Endothelial cell (in vitro differentiated cells): ENCODE results near the gene HIGD2A. TPM values are rescaled to one million over a fixed set of nuclear protein-coding genes. Genes with fewer than 3 reads are reported as not detected.
A peak's percentile ranks its signal among the peaks of the same experiment; 100 is the strongest.

Experiments used
- DNase-seq: peaks from one replicate; pipeline ENCODE4 v3.0.0; 2021; ENCODE audit warnings: low spot score
- H3K27ac Mint-ChIP-seq: one replicate; pipeline ENCODE4 v1.8.0; 2021; ENCODE audit warnings: mixed read lengths, inconsistent platforms; ENCODE audit not compliant: unreplicated experiment
- H3K27me3 Mint-ChIP-seq: one replicate; pipeline ENCODE4 v1.8.0; 2021; ENCODE audit warnings: mild to moderate bottlenecking, moderate library complexity, mixed read lengths, inconsistent platforms; ENCODE audit not compliant: unreplicated experiment
- H3K36me3 Mint-ChIP-seq: one replicate; pipeline ENCODE4 v1.8.0; 2021; ENCODE audit warnings: mild to moderate bottlenecking, low read depth, mixed read lengths, inconsistent platforms; ENCODE audit not compliant: unreplicated experiment
- H3K4me1 Mint-ChIP-seq: one replicate; pipeline ENCODE4 v1.8.0; 2021; ENCODE audit warnings: mild to moderate bottlenecking, mixed read lengths, inconsistent platforms; ENCODE audit not compliant: unreplicated experiment
- H3K4me3 Mint-ChIP-seq: one replicate; pipeline ENCODE4 v1.8.0; 2021; ENCODE audit warnings: mild to moderate bottlenecking, mixed read lengths, inconsistent platforms; ENCODE audit not compliant: unreplicated experiment
- H3K9me3 Mint-ChIP-seq: one replicate; pipeline ENCODE4 v1.8.0; 2021; ENCODE audit warnings: mixed read lengths, inconsistent platforms; ENCODE audit not compliant: unreplicated experiment
- total RNA-seq: library from RNA; stranded (reverse); fragmentation: NEBNext Ultra II Directional; extraction: Animal tissue kit (Norgen Biotek cat#: 25700); gene quantifications from one replicate; pipeline ENCODE4 v1.2.1, GENCODE V29; 2021; ENCODE audit not compliant: unreplicated experiment
- TF ChIP-seq, protein P1 (sequence below): fragments of 200-600 bp; sonication (generic); IDR thresholded peaks from one replicate; pipeline ENCODE4 v1.5.0; 2021; ENCODE audit warnings: antibody characterized with exemption; ENCODE audit not compliant: unreplicated experiment

HIGD2A gene
- total RNA-seq, 1 donor from 2014 or later, result 88.3 TPM

DNA sequence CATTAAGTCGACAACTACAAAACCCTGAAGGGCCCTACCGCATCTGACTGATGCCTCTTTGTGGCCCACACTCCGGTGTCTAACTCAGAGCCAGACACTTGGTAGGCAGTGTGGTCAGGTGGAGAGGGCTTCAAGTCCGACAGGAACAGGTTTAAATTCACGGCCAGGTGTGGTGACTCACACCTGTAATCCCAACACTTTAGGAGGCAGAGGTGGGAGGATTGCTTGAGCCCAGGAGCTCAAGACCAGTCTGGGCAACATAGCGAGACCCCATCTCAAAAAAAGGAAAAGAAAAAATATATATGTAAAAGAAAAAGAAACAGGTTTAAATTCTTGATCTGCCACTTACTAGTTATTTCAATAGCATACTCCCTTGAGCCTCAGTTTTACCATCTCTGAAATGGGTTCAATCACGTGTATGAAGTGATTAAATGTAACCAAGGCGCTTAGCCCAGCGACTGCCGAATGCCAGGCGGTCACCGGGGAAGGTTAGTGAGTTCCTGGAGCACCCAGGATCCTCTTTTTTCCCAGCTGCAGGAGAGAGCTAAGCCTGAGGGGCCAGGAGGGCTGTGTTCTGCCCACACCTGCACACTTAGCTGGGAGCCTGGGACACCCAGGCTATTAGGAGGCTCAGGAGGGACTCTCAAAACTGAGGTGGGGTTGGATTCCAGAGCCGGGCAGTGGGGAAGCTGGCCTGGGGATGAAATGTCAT lies 26.8 kb downstream of the HIGD2A start:
- peaks cover 4% of the 10 kb centered on the region for H3K4me1 Mint-ChIP-seq
- peak overlapping the region; percentile 86 for H3K4me3 Mint-ChIP-seq
- TF ChIP-seq, protein P1, sequence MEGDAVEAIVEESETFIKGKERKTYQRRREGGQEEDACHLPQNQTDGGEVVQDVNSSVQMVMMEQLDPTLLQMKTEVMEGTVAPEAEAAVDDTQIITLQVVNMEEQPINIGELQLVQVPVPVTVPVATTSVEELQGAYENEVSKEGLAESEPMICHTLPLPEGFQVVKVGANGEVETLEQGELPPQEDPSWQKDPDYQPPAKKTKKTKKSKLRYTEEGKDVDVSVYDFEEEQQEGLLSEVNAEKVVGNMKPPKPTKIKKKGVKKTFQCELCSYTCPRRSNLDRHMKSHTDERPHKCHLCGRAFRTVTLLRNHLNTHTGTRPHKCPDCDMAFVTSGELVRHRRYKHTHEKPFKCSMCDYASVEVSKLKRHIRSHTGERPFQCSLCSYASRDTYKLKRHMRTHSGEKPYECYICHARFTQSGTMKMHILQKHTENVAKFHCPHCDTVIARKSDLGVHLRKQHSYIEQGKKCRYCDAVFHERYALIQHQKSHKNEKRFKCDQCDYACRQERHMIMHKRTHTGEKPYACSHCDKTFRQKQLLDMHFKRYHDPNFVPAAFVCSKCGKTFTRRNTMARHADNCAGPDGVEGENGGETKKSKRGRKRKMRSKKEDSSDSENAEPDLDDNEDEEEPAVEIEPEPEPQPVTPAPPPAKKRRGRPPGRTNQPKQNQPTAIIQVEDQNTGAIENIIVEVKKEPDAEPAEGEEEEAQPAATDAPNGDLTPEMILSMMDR, result no peak
- no peaks in the 10 kb centered on the region for H3K9me3 Mint-ChIP-seq
- DNase-seq, result no peak
- peaks cover 8% of the 10 kb centered on the region for H3K36me3 Mint-ChIP-seq
- no peak overlapping the region for H3K27ac Mint-ChIP-seq
- H3K27me3 Mint-ChIP-seq, result peaks cover 11% of the 10 kb centered on the region

DNA sequence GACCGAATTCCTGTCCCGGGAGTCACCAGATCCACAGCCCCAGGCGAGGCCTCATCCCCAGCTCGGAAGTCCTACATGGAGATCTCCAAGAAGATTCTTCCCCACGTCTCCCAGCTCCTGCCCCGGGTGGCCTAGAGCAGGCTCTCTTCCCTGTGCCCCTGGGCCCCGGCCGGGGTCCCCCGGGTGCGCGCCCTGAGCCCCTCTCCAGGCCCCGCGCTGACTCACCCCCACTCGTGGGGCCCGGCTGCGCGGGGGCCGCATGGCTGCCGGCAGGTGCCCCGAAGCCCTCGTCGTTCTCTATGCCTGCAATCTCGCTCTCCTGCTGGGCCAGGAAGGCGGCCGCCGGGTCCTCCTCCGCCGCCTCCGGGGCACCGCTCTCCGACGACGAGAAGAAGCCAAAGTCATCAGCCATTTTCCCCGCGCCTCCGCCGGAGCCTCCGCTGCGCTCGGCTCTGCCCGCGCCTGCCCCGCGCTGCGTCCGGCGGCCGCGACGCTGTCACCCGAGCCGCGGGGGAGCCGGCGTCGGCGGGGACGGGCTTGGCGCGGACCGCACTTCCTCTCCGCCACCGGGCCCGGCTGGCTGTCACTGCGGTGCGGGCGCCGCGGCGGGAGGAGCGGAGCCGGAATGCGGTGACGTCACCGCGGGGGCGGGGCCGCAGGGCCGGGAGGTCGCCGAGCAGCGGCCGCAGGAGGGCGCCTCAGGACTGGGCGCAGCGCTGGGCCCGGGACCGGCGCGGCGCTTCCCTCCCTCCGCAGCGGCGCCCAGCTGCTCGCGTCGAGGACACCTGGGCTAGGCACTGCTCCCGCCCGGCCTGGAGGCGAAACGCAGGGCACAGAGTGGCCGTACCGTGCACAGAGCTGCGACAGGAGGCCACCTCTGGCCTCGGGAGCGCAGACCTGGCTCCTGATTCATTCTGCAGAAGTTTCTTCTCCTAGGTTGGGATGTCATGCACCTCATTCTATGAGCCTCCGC lies 27.7 kb downstream of the HIGD2A start, which contains the start of gene CLTB:
Gene CLTB, minus strand, starts transcription at position 588 of the 973 bp plus-strand sequence. Its CDS starts 176 bp downstream, at position 412.
- H3K9me3 Mint-ChIP-seq, result no peaks in the 10 kb centered on the region
- peaks cover 4% of the 10 kb centered on the region for H3K4me1 Mint-ChIP-seq
- peak; percentile 95 for DNase-seq
- peak within 1 kb of the TSS; percentile 86 for H3K4me3 Mint-ChIP-seq
- peaks cover 5% of the 10 kb centered on the region for H3K36me3 Mint-ChIP-seq
- no peak within 1 kb of the TSS for H3K27ac Mint-ChIP-seq
- TF ChIP-seq, protein P1, result peak; percentile 59
- peaks cover 11% of the 10 kb centered on the region for H3K27me3 Mint-ChIP-seq

DNA sequence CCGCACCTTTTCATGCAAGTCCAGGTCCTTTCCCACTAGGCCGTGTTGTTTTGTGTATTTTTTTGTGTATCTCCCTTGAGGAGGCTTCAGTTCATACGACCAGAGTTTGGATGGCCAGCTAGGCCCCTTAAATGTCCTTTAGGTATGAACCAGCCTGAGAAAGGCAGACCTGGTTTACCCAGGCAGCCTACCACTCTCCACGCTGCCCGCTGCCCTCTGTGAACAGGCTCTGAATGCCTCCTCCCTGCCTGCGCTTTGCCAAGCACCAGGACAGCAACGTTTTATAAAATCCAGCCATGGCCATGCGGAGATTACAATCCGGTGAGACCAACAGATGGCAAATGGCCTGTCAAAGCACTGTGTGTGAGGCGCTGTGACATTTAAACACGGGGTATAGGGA lies 28.4 kb downstream of the HIGD2A start:
- peak overlapping the region; percentile 86 for H3K4me3 Mint-ChIP-seq
- no peaks in the 10 kb centered on the region for H3K9me3 Mint-ChIP-seq
- TF ChIP-seq, protein P1, result no peak
- H3K36me3 Mint-ChIP-seq, result no peaks in the 10 kb centered on the region
- H3K27me3 Mint-ChIP-seq, result peaks cover 11% of the 10 kb centered on the region
- H3K27ac Mint-ChIP-seq, result no peak overlapping the region
- H3K4me1 Mint-ChIP-seq, result peaks cover 4% of the 10 kb centered on the region
- DNase-seq, result no peak

DNA sequence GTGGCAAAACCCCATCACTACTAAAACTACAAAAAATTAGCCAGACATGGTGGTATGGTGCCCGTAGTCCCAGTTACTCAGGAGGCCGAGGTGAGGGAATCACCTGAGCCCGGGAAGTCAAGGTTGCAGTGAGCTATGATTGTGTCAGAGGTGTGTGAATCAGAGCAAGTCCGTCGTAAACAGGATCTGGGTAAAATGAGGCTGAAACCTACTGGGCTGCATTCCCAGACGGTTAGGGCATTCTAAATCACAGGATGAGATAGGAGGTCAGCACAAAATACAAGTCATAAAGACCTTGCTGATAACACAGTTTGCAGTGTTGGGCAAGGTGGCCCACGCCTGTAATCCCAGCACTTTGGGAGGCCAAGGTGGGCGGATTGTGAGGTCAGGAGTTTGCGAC lies 29.7 kb downstream of the HIGD2A start:
- DNase-seq, result no peak
- Mint-ChIP-seq H3K36me3 (no peaks in the 10 kb centered on the region), H3K27me3 (peaks cover 11% of the 10 kb centered on the region), H3K4me3 (no peak overlapping the region), H3K9me3 (no peaks in the 10 kb centered on the region), H3K4me1 (peaks cover 4% of the 10 kb centered on the region), H3K27ac (no peak overlapping the region)
- TF ChIP-seq, protein P1, result no peak
